Stimulated activated CD4-positive, alpha-beta T cell treated with anti-CD3 and anti-CD28 coated beads, TNF-alpha, amount 100 ng/mL, for 1 hour (primary cell): ENCODE data around the gene TMEM237.
"Not testable (repeated sequence)": the region's sequence is repeated elsewhere in the genome, so short reads cannot be mapped to it uniquely, and the experiment has no call there.

Source experiments
- DNase-seq, 3 donors: peaks; one replicate each; pipeline ENCODE4 v3.0.0-alpha.2; 2020; ENCODE audit warnings: low read depth in 3 of 3, low spot score in 1 of 3

Gene TMEM237

GRCh38 chr2:201643216-201643890 lies at the start of gene TMEM237:
TSS of gene TMEM237 (minus strand) at chr2:201643503. CDS start at chr2:201643400, 103 bp downstream.
- peak in 1 of 3 donors; percentile 7 for DNase-seq

GRCh38 chr2:201685156-201685555 lies 41.9 kb upstream of the TMEM237 start:
- DNase-seq: no peak

DNA sequence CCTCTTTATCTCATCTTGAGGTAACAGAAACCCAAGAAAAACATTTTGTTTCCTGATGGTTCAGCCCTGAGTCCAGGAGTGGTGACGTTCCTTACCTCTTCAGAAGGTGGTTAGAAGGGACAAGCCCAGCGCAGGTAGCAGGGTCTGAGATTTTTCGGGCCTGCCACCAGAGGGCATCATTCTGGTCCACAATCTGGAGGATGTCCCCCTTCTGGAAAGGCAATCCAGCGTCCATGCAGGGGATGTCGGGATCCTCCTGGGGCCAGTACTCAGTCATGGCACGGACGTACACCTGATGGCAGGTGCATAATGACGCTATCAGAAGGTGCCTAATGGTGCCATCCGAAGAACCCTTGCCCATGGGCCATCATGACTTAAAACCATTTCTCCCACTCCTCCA lies 37.4 kb upstream of the TMEM237 start:
- no peak for DNase-seq

DNA sequence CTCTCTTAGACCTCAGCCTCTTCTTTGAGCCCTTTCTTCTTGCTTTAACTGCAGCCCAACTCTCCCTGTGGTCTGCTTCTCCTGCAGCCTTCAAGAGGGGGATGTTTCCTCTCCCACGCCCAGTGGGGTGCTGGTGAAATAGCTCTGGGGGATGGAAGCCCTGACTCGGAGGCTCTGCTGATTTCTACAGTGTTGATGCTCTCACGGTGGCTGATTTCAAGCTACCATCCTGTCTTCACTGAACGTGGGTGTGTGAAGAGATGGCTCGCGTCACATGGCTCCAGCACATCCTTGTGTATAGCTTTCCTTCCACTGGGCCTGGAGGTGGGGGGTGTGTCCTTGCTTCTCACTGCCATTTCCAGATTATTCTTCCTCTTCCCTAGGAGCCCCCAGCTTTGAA lies 35.1 kb upstream of the TMEM237 start:
- no peak for DNase-seq

DNA sequence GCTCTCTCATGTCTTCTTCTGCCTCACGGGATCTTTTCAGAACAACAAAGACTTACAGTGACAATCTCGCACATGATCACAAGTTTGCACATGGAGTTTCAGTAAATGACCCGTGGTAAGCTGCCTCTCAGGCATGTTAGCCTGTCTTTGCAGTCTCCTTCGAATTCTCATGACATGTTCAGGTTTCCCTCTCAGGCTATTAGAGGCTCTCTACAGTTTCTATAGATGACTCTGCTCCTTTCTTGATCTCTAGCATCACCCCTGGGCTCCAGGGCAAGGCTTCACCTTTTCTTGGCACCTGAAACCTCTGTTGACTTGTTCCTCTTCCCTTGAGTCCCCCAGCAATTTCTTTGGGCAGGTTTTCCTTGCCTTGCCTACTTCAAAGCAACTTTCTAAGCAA lies 32.2 kb upstream of the TMEM237 start:
- DNase-seq: no peak

DNA sequence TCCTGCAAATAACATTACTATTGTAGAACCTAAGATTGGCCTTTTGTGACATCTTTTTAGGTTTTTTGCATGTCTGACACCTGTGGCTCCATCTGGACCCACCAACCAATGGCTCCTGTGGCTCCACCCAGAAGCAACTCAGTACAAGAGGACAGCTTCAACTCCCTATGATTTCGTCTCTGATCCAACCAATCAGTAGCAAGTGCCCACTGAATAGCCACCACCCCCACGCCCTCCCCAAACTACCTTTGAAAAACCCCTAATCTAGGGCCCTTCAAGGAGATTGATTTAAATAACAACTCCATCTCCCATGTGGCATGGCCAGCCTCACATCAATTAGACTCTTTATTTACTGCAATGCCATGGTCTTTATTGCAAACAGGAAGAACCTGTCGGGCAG lies 31.5 kb upstream of the TMEM237 start:
- DNase-seq: no peak

DNA sequence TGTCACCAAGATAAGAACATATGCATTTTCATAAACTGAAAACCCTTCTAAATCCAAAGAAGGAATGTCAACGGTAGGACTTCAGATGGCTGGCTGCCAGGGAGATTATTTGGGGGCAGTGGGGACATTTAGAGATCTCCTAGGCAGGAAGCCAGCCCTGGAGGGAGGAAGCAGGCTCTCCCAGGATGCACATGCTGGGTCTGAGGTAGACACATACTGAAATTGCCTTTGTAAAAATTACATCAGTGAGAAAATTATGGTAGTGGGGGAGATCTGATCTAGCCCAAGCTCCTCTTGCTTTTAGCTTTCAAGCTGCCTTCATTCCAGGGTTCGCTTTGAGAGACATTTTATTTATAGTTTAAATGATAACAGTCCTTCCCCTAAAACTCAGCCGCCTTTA lies 31.0 kb upstream of the TMEM237 start:
- no peak for DNase-seq

DNA sequence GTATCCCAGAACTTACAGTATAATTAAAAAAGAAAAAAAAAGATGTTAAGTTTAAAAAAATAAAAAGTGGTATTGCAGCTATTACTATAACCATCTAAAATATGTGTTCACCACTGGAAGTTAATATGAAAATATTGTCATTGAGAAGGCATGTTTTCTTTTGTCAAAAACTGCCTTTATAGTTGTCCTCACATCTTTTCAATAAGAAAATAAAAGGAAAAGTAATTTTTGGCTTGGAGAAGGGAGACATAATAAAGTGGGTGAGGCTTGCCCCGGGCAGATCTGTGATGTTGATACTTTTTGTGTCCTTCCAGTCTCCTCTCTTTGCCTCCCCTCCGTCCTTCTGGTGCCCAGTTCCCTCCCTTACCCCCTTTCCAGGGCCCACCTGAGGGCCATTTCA lies 30.2 kb upstream of the TMEM237 start:
- DNase-seq: no peak

DNA sequence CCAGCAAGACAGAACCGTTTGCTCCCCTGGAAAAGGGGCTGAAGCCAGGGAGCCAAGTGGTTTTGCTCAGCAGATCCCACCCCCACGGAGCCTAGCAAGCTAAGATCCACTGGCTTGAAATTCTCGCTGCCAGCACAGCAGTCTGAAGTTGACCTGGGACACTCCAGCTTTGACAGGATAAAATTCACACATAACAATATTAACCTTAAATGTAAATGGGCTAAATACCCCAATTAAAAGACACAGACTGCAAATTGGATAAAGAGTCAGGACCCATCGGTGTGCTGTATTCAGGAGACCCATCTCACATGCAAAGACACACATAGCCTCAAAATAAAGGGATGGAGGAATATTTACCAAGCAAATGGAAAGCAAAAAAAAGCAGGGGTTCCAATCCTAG lies 27.9 kb upstream of the TMEM237 start:
- DNase-seq: not testable (repeated sequence)

DNA sequence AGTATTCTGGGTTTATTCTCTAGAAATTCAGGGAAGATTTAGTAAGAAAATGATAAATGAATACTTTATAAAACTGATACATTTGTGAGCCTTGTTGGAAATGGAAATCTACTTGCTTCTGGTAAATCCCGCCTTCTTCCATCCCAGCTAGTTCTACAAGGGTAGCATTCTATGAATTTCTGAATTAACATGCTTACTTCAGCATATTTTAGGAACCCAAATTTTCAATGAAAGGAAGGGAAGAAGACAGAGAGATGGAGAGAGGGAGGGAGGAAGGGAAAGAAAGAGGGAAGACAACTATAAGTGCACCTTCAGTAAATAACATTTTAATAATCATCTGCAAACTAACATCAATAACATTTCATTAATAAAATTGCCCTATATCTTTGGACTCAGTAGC lies 26.6 kb upstream of the TMEM237 start:
- no peak for DNase-seq

DNA sequence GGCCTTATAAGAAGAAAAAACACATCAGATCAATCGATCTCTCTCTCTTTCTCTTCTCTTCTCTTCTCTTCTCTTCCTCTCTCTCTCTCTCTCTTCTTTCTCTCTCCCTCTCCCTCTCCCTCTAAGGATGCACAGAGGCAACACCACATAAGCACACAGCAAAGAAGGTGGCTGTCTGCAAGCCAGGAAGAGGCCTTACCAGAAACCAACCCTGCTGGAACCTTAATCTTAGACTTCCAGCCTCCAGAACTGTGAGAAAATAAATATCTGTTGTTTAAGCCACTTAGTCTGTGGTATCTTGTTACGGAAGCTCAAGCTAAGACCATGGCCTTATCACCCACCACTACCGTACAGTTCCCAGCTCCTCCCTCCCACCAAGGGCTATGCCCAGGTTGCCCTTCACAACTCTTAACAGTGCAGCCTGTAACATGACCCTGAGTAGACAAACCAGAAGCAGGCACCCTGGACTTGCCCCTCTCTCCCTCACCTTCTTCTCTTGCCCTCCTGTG lies 25.2 kb upstream of the TMEM237 start:
- no peak for DNase-seq

DNA sequence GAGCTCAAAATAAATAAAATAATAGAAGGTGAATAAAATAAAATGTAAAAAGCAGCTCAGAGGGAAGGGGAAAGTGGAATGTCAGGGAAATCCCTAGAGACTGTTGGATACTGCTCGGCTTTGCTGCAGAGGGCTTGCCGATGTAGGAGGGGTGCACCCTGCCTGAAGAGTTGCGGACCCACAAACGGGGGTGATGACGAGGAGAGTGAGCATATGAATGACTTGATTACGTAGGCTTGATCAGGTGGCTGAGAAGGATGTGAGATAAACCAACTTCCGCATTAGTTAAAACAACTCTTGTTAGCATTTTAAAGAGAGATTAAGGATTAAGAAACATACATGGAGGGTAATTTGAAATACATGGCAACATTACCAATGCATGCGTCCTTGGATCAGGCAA lies 21.0 kb upstream of the TMEM237 start:
- no peak for DNase-seq

- no peak for DNase-seq
Measured at GRCh38 chr2:201661366-201661765, 18.1 kb upstream of the TMEM237 start.

GRCh38 chr2:201660293-201660895 lies 17.1 kb upstream of the TMEM237 start:
- DNase-seq: no peak

- no peak for DNase-seq
Measured at GRCh38 chr2:201656740-201657139, 13.4 kb upstream of the TMEM237 start.

GRCh38 chr2:201656102-201656501 lies 12.8 kb upstream of the TMEM237 start:
- DNase-seq: no peak

GRCh38 chr2:201654616-201655384 lies 11.5 kb upstream of the TMEM237 start:
- DNase-seq: no peak

GRCh38 chr2:201653221-201653620 lies 9.9 kb upstream of the TMEM237 start:
- no peak for DNase-seq

- no peak for DNase-seq
Measured at GRCh38 chr2:201649442-201649841, 6.1 kb upstream of the TMEM237 start.

- no peak for DNase-seq
Measured at GRCh38 chr2:201647431-201647830, 4.1 kb upstream of the TMEM237 start.

DNA sequence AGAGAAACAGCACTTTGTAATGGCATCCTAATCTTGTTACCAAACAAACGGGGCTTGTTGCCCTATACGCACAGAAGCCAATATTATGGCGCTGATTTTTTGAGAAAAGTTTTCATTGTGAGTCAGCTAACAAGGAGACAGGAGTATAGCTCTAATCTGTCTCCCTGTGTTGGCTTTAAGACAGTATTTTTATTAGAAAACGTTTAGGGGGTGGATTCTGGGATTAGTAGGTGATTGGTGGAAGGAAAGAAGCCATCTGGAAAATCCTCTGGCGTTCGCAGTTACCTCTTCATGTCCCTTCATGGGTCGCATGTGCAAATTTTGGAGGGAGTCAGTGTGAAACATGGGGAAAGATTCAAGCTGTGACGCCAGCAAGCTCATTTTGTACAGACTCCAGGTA lies 698 bp upstream of the TMEM237 start:
- no peak for DNase-seq

DNA sequence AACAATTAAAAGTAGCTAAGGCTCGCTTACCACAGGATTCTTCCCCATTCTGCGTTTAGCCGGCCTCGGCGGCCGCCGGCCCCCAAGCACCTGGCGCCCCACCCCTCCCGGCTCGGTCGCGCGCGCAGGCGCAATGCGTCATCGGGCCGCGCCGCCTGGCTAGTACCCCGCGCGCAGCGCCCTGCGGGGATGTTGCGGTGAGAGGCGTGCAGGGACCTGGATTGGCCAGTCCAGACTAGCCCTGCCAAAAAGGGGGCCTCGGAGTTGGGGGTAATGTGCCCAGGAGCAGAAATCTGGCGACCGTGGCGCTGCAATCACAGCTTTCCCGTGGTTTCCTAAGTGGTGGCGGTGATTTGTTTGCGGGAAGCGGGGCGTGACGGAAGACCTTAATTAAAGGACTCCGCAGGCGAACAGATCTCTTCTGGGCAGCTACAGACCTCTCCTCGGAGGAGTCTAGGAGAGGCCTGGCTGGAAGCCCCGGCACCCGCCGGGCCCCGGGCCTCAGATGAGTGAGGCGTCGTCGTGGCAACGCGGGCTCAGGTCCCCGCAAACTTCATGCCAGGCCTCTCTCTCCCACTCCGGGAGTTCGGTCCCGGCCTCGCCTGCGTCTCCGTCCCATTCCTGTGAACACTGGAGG lies 606 bp downstream of the TMEM237 start:
- DNase-seq: peak; percentile 47 to 77 (median 62)
